ENCODE measurements around the gene C20orf144. TPM values are rescaled to one million over a fixed set of nuclear protein-coding genes. Genes with fewer than 3 reads are reported as not detected.

The C20orf144 gene
- total RNA-seq, 5 donors from 2014 or later (not counting 1 experiment from before 2014, with no cell fraction given) = 0.16 to 0.26 (median 0.22) TPM; not detected in 1

DNA sequence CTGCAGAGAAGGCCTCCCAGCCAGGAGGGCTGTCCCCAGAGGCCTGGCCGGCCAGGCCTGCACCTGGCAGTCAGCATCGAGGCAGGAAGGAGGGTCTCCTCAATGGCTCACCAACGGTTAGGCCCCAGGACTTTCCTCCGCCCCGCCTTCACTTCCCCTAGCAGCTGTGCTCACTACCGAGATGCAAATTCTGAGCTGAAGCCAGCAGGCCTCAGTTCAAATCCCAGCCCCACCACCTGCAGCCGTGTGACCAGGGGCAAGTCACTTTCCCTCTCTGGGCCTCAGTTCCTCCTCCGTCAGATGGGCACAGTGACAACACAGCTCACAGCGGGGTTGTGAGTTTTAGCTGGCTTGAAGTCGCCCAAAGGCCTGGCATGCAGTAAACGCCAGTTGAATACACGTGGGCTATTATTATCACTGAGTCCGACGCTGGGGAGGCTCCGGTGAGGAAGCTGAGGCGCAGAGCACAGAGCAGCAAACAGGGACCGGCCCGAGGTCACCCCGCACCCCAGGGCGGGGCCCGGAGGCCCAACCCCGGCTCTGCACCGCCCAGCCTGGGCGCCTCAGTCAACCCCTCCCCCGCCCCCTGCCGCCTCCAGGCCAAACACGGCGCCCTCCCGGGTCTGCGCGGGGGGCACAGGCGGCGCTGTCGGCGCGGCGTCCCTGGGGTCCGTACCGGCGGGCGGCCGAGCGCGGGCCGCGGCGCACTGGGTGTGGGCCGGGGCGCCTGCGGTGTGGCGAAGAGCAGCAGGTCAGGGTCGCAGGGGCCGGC, 23.4 kb downstream of the C20orf144 start:
- ATAC-seq (replicated peaks in 1 of 4) (peak; percentile 11 to 34 (median 12)), DNase-seq (peak in 6 of 35 experiments; percentile 15 to 48 (median 20))
- Mint-ChIP-seq H3K9me3 (no peaks in the 10 kb centered on the region), H3K4me3 (peak overlapping the region; percentile 52 to 76 (median 64)), H3K4me1 (peaks cover 30 to 57% (median 49%) of the 10 kb centered on the region in 3 donors), H3K27ac (peak overlapping the region; percentile 31 to 48), H3K27me3 (no peaks in the 10 kb centered on the region), H3K36me3 (no peaks in the 10 kb centered on the region)
- Histone ChIP-seq H3K27ac (ENCODE audit: low read length) (no peak overlapping the region), H3K36me3 (ENCODE audit: control insufficient read depth in 2 of 2, extremely low read depth in 1 of 2, insufficient read depth in 1 of 2, low read length in 1 of 2) (no peaks in the 10 kb centered on the region), H3K4me3 (ENCODE audit: control insufficient read depth in 1 of 2, extremely low read depth in 1 of 2, low read length in 1 of 2) (peak overlapping the region; percentile 7 to 32), H3K4me1 (ENCODE audit: control insufficient read depth in 1 of 2, extremely low read depth in 1 of 2, insufficient read depth in 2 of 2, low read length in 2 of 2) (peaks cover 29 to 36% of the 10 kb centered on the region in 2 experiments), H3K27me3 (replicated peaks in 1 of 2; ENCODE audit: control insufficient read depth in 2 of 2, extremely low read depth in 1 of 2, insufficient read depth in 2 of 2, low read length in 1 of 2) (no peaks in the 10 kb centered on the region), H3K9me3 (no peaks in the 10 kb centered on the region)
- CTCF ChIA-PET = no interaction called here
- 1% methylated on average over 53 of the region's 53 CpGs for WGBS (ENCODE audit: insufficient coverage)
- POLR2A ChIA-PET = no interaction called here

DNA sequence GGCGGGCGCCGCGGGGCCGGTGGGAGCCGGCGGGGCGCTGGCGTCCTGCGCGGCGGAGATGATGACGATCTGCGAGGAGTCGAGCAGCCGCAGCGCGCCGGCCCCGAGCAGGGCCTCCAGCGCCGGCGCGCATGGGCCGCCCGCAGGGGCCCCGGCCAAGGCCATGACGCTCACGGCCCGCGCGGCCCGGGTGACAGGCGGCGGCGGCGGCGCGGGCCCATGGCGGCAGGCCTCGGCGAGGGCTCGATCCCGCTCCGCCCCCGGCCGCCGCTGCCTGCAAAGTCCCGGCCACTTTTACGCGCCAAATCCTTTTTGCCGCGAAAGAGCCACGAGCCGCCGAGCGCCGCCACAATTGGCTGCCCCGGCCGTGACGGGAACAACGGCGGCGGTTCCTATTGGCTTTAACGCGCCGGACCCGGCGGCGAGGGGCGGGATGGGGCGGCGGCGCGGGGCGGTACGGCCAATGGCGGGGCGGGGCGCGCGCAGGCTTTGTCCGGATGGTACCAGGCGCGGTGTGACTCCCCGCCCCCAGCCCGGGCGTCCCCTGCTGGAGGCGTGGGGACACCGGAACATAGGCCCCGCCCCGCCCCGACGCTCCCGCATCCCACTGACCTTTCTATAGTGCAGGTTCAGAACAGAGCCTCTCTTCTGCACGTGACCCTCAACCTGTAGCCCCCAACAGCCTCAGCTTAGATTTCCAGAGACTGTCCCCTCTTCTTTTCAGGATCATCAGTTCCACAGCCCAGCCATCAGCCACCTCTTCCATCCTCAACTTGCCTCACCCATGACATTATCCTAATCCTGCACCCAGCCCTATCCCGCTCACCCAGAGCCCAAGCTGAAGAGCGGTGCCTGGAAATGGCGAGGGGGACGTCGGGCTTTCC, 24.2 kb downstream of the C20orf144 start, which contains the start of gene E2F1:
E2F1 (minus strand) TSS at position 286 of the 884 bp plus-strand sequence; CDS start at position 165, 121 bp downstream.
- H3K9me3 ChIP-seq = no peaks in the 10 kb centered on the region
- peak within 1 kb of the TSS; percentile 72 to 79 (median 75) for H3K4me3 Mint-ChIP-seq
- no peaks in the 10 kb centered on the region for H3K27me3 ChIP-seq (replicated peaks in 1 of 2; ENCODE audit: control insufficient read depth in 2 of 2, extremely low read depth in 1 of 2, insufficient read depth in 2 of 2, low read length in 1 of 2)
- H3K36me3 Mint-ChIP-seq = no peaks in the 10 kb centered on the region
- peak within 1 kb of the TSS; percentile 59 for H3K27ac ChIP-seq (ENCODE audit: low read length)
- DNase-seq (peak; percentile 78 to 96 (median 88)), ATAC-seq (replicated peaks in 1 of 4) (peak; percentile 91 to 95 (median 93))
- WGBS (ENCODE audit: insufficient coverage) = 4% methylated on average over 92 of the region's 101 CpGs
- no peaks in the 10 kb centered on the region for H3K9me3 Mint-ChIP-seq
- POLR2A ChIA-PET = no interaction called here
- H3K27ac Mint-ChIP-seq = peak within 1 kb of the TSS; percentile 81 to 88
- CTCF ChIA-PET = interaction anchor here in 1 of 2 donors (1.0 kb wide), 1 partner anchor 46 kb away, joined by 3 read pairs; the partner anchor contains the start of gene ZNF341
- no peaks in the 10 kb centered on the region for H3K27me3 Mint-ChIP-seq
- peak within 1 kb of the TSS; percentile 32 to 44 for H3K4me3 ChIP-seq (ENCODE audit: control insufficient read depth in 1 of 2, extremely low read depth in 1 of 2, low read length in 1 of 2)
- no peaks in the 10 kb centered on the region for H3K36me3 ChIP-seq (ENCODE audit: control insufficient read depth in 2 of 2, extremely low read depth in 1 of 2, insufficient read depth in 1 of 2, low read length in 1 of 2)
- H3K4me1 ChIP-seq (ENCODE audit: control insufficient read depth in 1 of 2, extremely low read depth in 1 of 2, insufficient read depth in 2 of 2, low read length in 2 of 2) = peaks cover 27 to 42% of the 10 kb centered on the region in 2 experiments
- peaks cover 30 to 52% (median 49%) of the 10 kb centered on the region in 3 donors for H3K4me1 Mint-ChIP-seq

DNA sequence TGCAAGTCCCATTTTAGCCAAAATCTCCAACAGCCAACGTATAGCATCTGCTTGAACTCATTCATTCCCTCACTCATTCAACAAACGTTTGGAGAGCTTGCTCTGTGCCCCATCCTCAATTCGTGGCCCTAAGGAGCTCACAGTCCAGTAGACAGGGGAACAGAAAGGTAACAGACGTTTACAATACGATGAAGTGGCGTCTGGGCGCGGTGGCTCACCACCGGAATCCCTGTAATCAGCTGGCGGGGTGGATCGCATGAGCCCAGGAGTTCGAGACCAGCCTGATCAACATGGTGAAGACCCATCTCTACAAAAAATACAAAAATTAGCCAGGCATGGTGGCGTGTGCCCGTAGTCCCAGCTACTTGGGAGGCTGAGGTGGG, 24.8 kb downstream of the C20orf144 start:
- H3K27me3 Mint-ChIP-seq = no peaks in the 10 kb centered on the region
- H3K9me3 Mint-ChIP-seq = no peaks in the 10 kb centered on the region
- Histone ChIP-seq H3K36me3 (ENCODE audit: control insufficient read depth in 2 of 2, extremely low read depth in 1 of 2, insufficient read depth in 1 of 2, low read length in 1 of 2) (no peaks in the 10 kb centered on the region), H3K4me1 (ENCODE audit: control insufficient read depth in 1 of 2, extremely low read depth in 1 of 2, insufficient read depth in 2 of 2, low read length in 2 of 2) (peaks cover 24 to 40% of the 10 kb centered on the region in 2 experiments), H3K27ac (ENCODE audit: low read length) (peak overlapping the region; percentile 59), H3K4me3 (ENCODE audit: control insufficient read depth in 1 of 2, extremely low read depth in 1 of 2, low read length in 1 of 2) (peak overlapping the region in 1 of 2 donors; percentile 44), H3K27me3 (replicated peaks in 1 of 2; ENCODE audit: control insufficient read depth in 2 of 2, extremely low read depth in 1 of 2, insufficient read depth in 2 of 2, low read length in 1 of 2) (no peaks in the 10 kb centered on the region), H3K9me3 (no peaks in the 10 kb centered on the region)
- no peak for DNase-seq
- peak overlapping the region; percentile 81 to 88 for H3K27ac Mint-ChIP-seq
- H3K36me3 Mint-ChIP-seq = no peaks in the 10 kb centered on the region
- H3K4me1 Mint-ChIP-seq = peaks cover 26 to 50% (median 47%) of the 10 kb centered on the region in 3 donors
- ChIA-PET CTCF (interaction anchor here in 1 of 2 donors (1.0 kb wide), 1 partner anchor 45 kb away, joined by 3 read pairs; the partner anchor contains the start of gene ZNF341), POLR2A (no interaction called here)
- H3K4me3 Mint-ChIP-seq = peak overlapping the region; percentile 72 to 79 (median 75)
- ATAC-seq (replicated peaks in 1 of 4) = no peak
- 81% methylated on average over 8 of the region's 14 CpGs for WGBS (ENCODE audit: insufficient coverage)

DNA sequence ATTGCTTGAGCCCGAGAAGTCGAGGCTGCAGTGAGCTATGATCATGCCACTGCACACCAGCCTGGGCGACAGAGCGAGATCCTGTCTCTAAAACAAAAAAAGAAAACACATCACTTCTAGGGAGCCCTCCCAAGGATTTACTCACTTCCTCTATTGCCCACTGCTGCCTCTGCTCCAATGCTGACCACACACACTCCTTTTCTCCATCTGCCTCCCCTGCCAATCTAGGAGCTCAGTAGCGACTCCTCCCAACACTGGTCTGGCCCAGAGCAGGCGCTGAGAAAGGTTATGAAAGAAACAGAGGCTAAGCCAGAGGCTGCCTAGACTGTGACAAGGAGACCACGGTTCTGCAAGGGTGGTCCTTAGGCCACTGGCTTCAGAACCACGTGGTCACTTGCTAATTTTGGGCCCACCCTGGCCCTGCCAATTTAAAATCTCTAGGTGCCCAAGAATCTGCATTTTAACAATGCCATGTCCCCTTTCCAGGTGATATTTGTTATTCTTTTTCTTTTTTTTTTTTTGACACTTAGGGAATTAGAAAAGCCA, 25.3 kb downstream of the C20orf144 start:
- peaks cover 23 to 50% (median 47%) of the 10 kb centered on the region in 3 donors for H3K4me1 Mint-ChIP-seq
- H3K27me3 Mint-ChIP-seq = no peaks in the 10 kb centered on the region
- no peaks in the 10 kb centered on the region for H3K27me3 ChIP-seq (replicated peaks in 1 of 2; ENCODE audit: control insufficient read depth in 2 of 2, extremely low read depth in 1 of 2, insufficient read depth in 2 of 2, low read length in 1 of 2)
- peaks cover 24 to 40% of the 10 kb centered on the region in 2 experiments for H3K4me1 ChIP-seq (ENCODE audit: control insufficient read depth in 1 of 2, extremely low read depth in 1 of 2, insufficient read depth in 2 of 2, low read length in 2 of 2)
- 89% methylated on average over 6 of the region's 8 CpGs for WGBS (ENCODE audit: insufficient coverage)
- H3K27ac ChIP-seq (ENCODE audit: low read length) = no peak overlapping the region
- CTCF ChIA-PET = interaction anchor here in 1 of 2 donors (1.0 kb wide), 1 partner anchor 45 kb away, joined by 3 read pairs; the partner anchor contains the start of gene ZNF341
- no peaks in the 10 kb centered on the region for H3K36me3 Mint-ChIP-seq
- H3K4me3 ChIP-seq (ENCODE audit: control insufficient read depth in 1 of 2, extremely low read depth in 1 of 2, low read length in 1 of 2) = no peak overlapping the region
- no peaks in the 10 kb centered on the region for H3K36me3 ChIP-seq (ENCODE audit: control insufficient read depth in 2 of 2, extremely low read depth in 1 of 2, insufficient read depth in 1 of 2, low read length in 1 of 2)
- no peaks in the 10 kb centered on the region for H3K9me3 Mint-ChIP-seq
- ATAC-seq (replicated peaks in 1 of 4) (no peak), DNase-seq (no peak)
- H3K4me3 Mint-ChIP-seq = peak overlapping the region in 1 of 3 donors; percentile 72
- peak overlapping the region; percentile 43 to 88 for H3K27ac Mint-ChIP-seq
- H3K9me3 ChIP-seq = no peaks in the 10 kb centered on the region
- POLR2A ChIA-PET = no interaction called here

DNA sequence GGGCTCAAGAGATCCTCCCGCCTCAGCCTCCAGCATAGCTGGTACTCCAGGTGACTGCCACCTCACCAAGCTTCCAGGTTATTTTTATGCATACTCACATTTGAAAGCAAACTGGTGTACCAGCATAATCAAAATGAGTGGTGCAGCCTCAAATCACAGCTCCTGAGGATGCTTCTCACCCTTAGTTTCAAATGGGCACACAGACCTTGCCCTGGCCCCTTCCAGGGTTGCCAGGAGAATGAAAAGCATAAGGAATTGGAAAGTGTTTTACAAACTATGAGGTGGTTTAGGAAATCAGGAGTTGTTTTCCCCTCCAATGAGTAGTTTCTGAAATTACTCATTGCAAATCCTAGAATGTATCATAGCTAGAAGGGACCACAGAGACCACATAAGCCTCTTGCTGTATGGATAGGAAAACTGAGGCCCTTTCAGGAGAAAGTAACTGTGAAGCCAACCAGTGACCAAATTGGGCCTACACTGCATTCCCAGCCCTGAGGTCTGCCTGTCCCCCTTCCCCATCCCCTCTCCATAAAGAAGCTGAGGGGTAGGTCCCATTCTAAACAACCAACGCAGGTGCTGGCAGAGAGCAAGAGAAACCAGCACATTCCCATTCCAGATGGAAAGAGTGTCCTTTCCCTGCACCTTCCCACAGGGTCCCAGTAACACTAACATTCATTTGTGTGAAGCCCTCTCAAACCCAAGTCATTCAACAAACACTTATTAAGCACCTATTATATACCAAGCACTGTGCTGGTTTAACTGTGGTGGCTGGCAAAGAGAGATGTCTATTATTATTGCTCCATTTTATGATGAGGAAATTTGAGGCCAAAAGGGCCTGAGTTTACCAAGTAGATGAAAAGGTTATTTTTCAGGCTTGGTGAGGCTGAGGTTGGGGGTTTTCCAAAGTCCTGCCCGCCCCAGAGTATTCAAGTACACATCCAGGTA, 26.1 kb downstream of the C20orf144 start:
- H3K4me1 ChIP-seq (ENCODE audit: control insufficient read depth in 1 of 2, extremely low read depth in 1 of 2, insufficient read depth in 2 of 2, low read length in 2 of 2) = peaks cover 24 to 40% of the 10 kb centered on the region in 2 experiments
- no peaks in the 10 kb centered on the region for H3K36me3 ChIP-seq (ENCODE audit: control insufficient read depth in 2 of 2, extremely low read depth in 1 of 2, insufficient read depth in 1 of 2, low read length in 1 of 2)
- peaks cover 23 to 50% (median 47%) of the 10 kb centered on the region in 3 donors for H3K4me1 Mint-ChIP-seq
- WGBS (ENCODE audit: insufficient coverage) = 86% methylated on average over 1 of the region's 3 CpGs
- ChIA-PET CTCF (no interaction called here), POLR2A (no interaction called here)
- H3K9me3 Mint-ChIP-seq = no peaks in the 10 kb centered on the region
- H3K36me3 Mint-ChIP-seq = no peaks in the 10 kb centered on the region
- DNase-seq = no peak
- H3K27ac ChIP-seq (ENCODE audit: low read length) = no peak overlapping the region
- no peaks in the 10 kb centered on the region for H3K9me3 ChIP-seq
- no peaks in the 10 kb centered on the region for H3K27me3 Mint-ChIP-seq
- H3K4me3 Mint-ChIP-seq = peak overlapping the region in 1 of 3 donors; percentile 72
- peak overlapping the region; percentile 92 to 94 for H3K27ac Mint-ChIP-seq
- H3K4me3 ChIP-seq (ENCODE audit: control insufficient read depth in 1 of 2, extremely low read depth in 1 of 2, low read length in 1 of 2) = no peak overlapping the region
- no peaks in the 10 kb centered on the region for H3K27me3 ChIP-seq (replicated peaks in 1 of 2; ENCODE audit: control insufficient read depth in 2 of 2, extremely low read depth in 1 of 2, insufficient read depth in 2 of 2, low read length in 1 of 2)
- no peak for ATAC-seq (replicated peaks in 1 of 4)
